ENCODE results near the gene KCND2.

The KCND2 gene

GRCh38 chr7:120611975-120612374, 339.0 kb downstream of the KCND2 start:
- no peak for FAIRE-seq
- no peak for DNase-seq (ENCODE audit: insufficient read length, low spot score)
- TF ChIP-seq CTCF (IDR thresholded peaks at IDR 0.05; ENCODE audit: insufficient read depth, missing control alignments): no peak

- TF ChIP-seq CTCF (IDR thresholded peaks at IDR 0.05; ENCODE audit: insufficient read depth, missing control alignments): no peak
- FAIRE-seq (no peak), DNase-seq (ENCODE audit: insufficient read length, low spot score) (no peak)
These were observed 342.7 kb downstream of the KCND2 start for GRCh38 chr7:120615703-120616102.

GRCh38 chr7:120617275-120617674, 344.3 kb downstream of the KCND2 start:
- TF ChIP-seq CTCF (IDR thresholded peaks at IDR 0.05; ENCODE audit: insufficient read depth, missing control alignments): no peak
- FAIRE-seq: no peak
- DNase-seq (ENCODE audit: insufficient read length, low spot score): no peak

GRCh38 chr7:120628251-120628650, 355.3 kb downstream of the KCND2 start:
- no peak for TF ChIP-seq CTCF (IDR thresholded peaks at IDR 0.05; ENCODE audit: insufficient read depth, missing control alignments)
- FAIRE-seq: no peak
- DNase-seq (ENCODE audit: insufficient read length, low spot score): no peak

- FAIRE-seq: no peak
- DNase-seq (ENCODE audit: insufficient read length, low spot score): no peak
- no peak for TF ChIP-seq CTCF (IDR thresholded peaks at IDR 0.05; ENCODE audit: insufficient read depth, missing control alignments)
These were observed 366.9 kb downstream of the KCND2 start for GRCh38 chr7:120639884-120640283.

GRCh38 chr7:120645966-120646365, 373.0 kb downstream of the KCND2 start:
- FAIRE-seq: no peak
- no peak for TF ChIP-seq CTCF (IDR thresholded peaks at IDR 0.05; ENCODE audit: insufficient read depth, missing control alignments)
- no peak for DNase-seq (ENCODE audit: insufficient read length, low spot score)

- TF ChIP-seq CTCF (IDR thresholded peaks at IDR 0.05; ENCODE audit: insufficient read depth, missing control alignments): no peak
- no peak for DNase-seq (ENCODE audit: insufficient read length, low spot score)
- FAIRE-seq: no peak
These were observed 381.3 kb downstream of the KCND2 start for GRCh38 chr7:120654241-120654640.
